H1 (cell line): ENCODE data around the gene PTPRH. TPM values are rescaled to one million over a fixed set of nuclear protein-coding genes. Genes with fewer than 3 reads are reported as not detected.

Source experiments
- polyA plus RNA-seq, 7 experiments: library from polyadenylated mRNA; depleted of rRNA in 3 of 7; stranded (reverse) in 5 of 7; unstranded in 2 of 7; fragments of >200 nt in 5 of 7; fragments of 200-250 nt in 2 of 7; gene quantifications; 1 replicate in 5 of 7; 2 replicates in 1 of 7; 4 replicates in 1 of 7; pipeline versions ENCODE4 v1.2.1 to v1.2.3, GENCODE V29; 2011 to 2013; ENCODE audit warnings: missing spikeins in 2 of 7, mixed read lengths in 2 of 7
- total RNA-seq: library from RNA; stranded (reverse); fragmentation: NEBNext Ultra II Directional; extraction: Animal tissue kit (Norgen Biotek cat#: 25700); gene quantifications from 2 replicates; pipeline ENCODE4 v1.2.1, GENCODE V29; 2021
- TF ChIP-seq, protein P1 (sequence below): IDR thresholded peaks from 2 replicates; pipeline ENCODE4 v1.6.1; 2011; ENCODE audit warnings: low read depth, mild to moderate bottlenecking, low read length; ENCODE audit not compliant: insufficient read depth

PTPRH gene
- total and polyA plus RNA-seq, 2 of the 8 experiments (the other 6 are each of a cell fraction or from before 2014, with no cell fraction given) = 0.30 to 0.39 TPM

DNA sequence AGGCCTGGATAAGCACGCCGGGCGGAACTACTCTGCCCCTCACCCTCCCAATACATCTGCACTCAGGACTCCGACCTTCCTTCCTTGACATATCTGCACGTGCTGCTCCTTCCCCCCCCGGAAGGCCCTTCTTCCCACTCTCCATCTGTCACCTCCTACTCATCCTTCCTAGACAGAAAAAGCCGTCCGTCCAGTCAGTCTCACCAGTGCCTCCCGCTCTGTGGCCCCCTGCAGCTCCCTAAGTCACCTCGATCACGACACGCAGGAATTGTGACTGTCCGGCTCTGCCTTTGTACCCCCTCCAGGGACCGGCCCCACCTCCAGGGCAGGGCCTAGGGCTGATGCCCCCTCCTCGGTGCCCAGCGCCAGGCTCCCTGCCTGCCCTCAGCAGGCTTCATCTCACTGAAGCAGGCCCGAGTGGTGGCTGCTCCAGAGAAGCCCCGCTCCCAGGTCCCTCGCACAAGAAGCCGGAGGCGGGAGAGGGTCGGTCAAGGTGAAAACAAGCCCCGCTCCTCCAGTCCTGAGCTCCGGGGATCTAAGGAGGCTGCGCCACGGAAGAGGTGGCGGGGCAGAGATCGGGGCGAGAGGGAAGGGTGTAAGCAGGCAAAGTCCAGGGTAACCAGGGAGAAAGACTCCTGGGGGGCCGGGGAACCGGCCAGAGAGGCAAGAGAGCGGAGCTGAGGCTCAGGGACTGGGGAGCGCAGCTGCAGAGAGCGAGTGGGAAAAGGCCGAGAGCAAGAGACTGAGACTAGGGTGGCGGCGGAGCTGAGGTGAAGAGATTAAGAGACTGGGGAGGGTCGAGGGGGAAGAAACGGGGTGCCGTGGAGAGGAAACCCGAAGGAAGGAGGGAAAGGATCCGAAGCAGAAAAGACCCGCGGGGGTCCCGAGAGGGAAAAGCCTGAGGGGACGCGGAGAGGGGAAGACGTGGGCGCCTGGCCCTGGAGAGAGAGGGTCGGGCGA, 48.4 kb upstream of the PTPRH start (continued):
- TF ChIP-seq, protein P1, sequence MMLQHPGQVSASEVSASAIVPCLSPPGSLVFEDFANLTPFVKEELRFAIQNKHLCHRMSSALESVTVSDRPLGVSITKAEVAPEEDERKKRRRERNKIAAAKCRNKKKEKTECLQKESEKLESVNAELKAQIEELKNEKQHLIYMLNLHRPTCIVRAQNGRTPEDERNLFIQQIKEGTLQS = no peak
